H1 (cell line): ENCODE measurements around the gene HOGA1. TPM values are rescaled to one million over a fixed set of nuclear protein-coding genes. Genes with fewer than 3 reads are reported as not detected.

Source experiments
- CTCF ChIA-PET: fragments of 300-600 bp; sonication (Branson Sonifier 250); formaldehyde crosslinking; loops from one replicate; lab custom pipeline; 2021; ENCODE audit not compliant: partially characterized antibody; lab: Charles Lee
- POLR2A ChIA-PET: fragments of 300-600 bp; sonication (Branson Sonifier 250); formaldehyde crosslinking; loops from one replicate; lab custom pipeline; 2021; ENCODE audit warnings: inconsistent platforms; ENCODE audit not compliant: partially characterized antibody; lab: Charles Lee
- DNase-seq, 2 experiments: peaks; one replicate each; pipeline versions ENCODE4 v3.0.0 to v3.0.0-alpha.2; 2010 to 2022; ENCODE audit warnings: low spot score in 2 of 2, low read depth in 1 of 2, mixed read lengths in 1 of 2
- FAIRE-seq: peaks from 2 replicates; lab custom pipeline; 2011; peaks lifted over from hg19 to GRCh38; lab: Jason Lieb, UNC
- H2AFZ ChIP-seq: 2 replicates; pipeline ENCODE4 v1.8.1; 2012; ENCODE audit warnings: low read length, inconsistent platforms
- H2AK5ac ChIP-seq: 2 replicates; pipeline ENCODE4 v1.6.1; 2013; ENCODE audit warnings: low read depth, low read length
- H2BK120ac ChIP-seq: replicated peaks from 2 replicates; pipeline ENCODE3; 2013; ENCODE audit warnings: low read depth, low read length, inconsistent platforms
- H2BK12ac ChIP-seq: 2 replicates; pipeline ENCODE4 v1.6.1; 2013; ENCODE audit warnings: low read depth, low read length
- H2BK15ac ChIP-seq: 2 replicates; pipeline ENCODE4 v1.6.1; 2013; ENCODE audit warnings: low read length
- H2BK20ac ChIP-seq: 2 replicates; pipeline ENCODE4 v1.6.1; 2013; ENCODE audit warnings: low read length
- H2BK5ac ChIP-seq: 2 replicates; pipeline ENCODE4 v1.6.1; 2013; ENCODE audit warnings: low read depth, low read length
- H3K14ac ChIP-seq: 2 replicates; pipeline ENCODE4 v1.6.1; 2013; ENCODE audit warnings: inconsistent platforms; ENCODE audit not compliant: insufficient read length
- H3K18ac ChIP-seq: 2 replicates; pipeline ENCODE4 v1.6.1; 2013; ENCODE audit warnings: low read length; ENCODE audit errors: extremely low read depth
- H3K23ac ChIP-seq: 2 replicates; pipeline ENCODE4 v1.6.1; 2013; ENCODE audit warnings: inconsistent platforms; ENCODE audit not compliant: insufficient read length
- H3K23me2 ChIP-seq: 2 replicates; pipeline ENCODE4 v1.6.1; 2013; ENCODE audit warnings: low read depth, low read length
- H3K27ac ChIP-seq: 2 replicates; pipeline ENCODE4 v1.6.1; 2011; ENCODE audit warnings: low read depth, low read length, inconsistent platforms
- H3K27me3 ChIP-seq, 4 experiments: replicated peaks in 1 of 4; 1 replicate in 1 of 4; 2 replicates in 3 of 4; pipeline versions ENCODE4 v1.6.1 to v1.8.1; 2011 to 2013; ENCODE audit warnings: low read length in 3 of 4, mild to moderate bottlenecking in 3 of 4, inconsistent platforms in 2 of 4, mixed read lengths in 2 of 4, moderate library complexity in 1 of 4; ENCODE audit not compliant: control insufficient read depth in 3 of 4, insufficient read depth in 3 of 4; ENCODE audit errors: extremely low read depth in 1 of 4
- H3K36me3 ChIP-seq, 4 experiments: 2 replicates each; pipeline versions ENCODE4 v1.6.1 to v1.8.1; 2011 to 2013; ENCODE audit warnings: mild to moderate bottlenecking in 4 of 4, low read length in 3 of 4, moderate library complexity in 2 of 4, control low read depth in 1 of 4, inconsistent platforms in 1 of 4; ENCODE audit not compliant: insufficient read depth in 4 of 4, control insufficient read depth in 2 of 4
- H3K4ac ChIP-seq: replicated peaks from 2 replicates; pipeline ENCODE3; 2013; ENCODE audit warnings: low read length, low read depth, mixed read lengths, inconsistent platforms; ENCODE audit not compliant: insufficient read length
- H3K4me1 ChIP-seq, 4 experiments: replicated peaks in 1 of 4; 1 replicate in 1 of 4; 2 replicates in 3 of 4; pipeline versions ENCODE4 v1.6.1 to v1.8.1; 2011 to 2013; ENCODE audit warnings: low read length in 3 of 4, inconsistent platforms in 2 of 4, mixed read lengths in 1 of 4; ENCODE audit not compliant: insufficient read depth in 4 of 4, control insufficient read depth in 3 of 4
- H3K4me2 ChIP-seq, 2 experiments: 2 replicates each; pipeline versions ENCODE4 v1.6.1 to v1.8.1; 2011 to 2013; ENCODE audit warnings: low read depth in 2 of 2, low read length in 2 of 2, control low read depth in 1 of 2, inconsistent platforms in 1 of 2, mild to moderate bottlenecking in 1 of 2; ENCODE audit not compliant: insufficient read depth in 1 of 2
- H3K4me3 ChIP-seq, 4 experiments: fragments of 200-600, 300-600 bp in 1 of 4; sonication (generic), shearing (Covaris generic), sonication (Bioruptor Twin) in 1 of 4; 2 replicates each; pipeline versions ENCODE4 v1.5.1 to v1.8.1; 2011 to 2016; ENCODE audit warnings: low read length in 4 of 4, low read depth in 3 of 4, control low read depth in 2 of 4, inconsistent platforms in 2 of 4, mild to moderate bottlenecking in 2 of 4, mixed read lengths in 1 of 4, moderate library complexity in 1 of 4; ENCODE audit not compliant: insufficient read depth in 2 of 4; ENCODE audit errors: extremely low read depth in 1 of 4
- H3K56ac ChIP-seq: replicated peaks from 2 replicates; pipeline ENCODE3; 2013; ENCODE audit warnings: low read depth, mild to moderate bottlenecking, mixed read lengths, low read length, inconsistent platforms; ENCODE audit not compliant: insufficient read length
- H3K79me1 ChIP-seq: 2 replicates; pipeline ENCODE4 v1.6.1; 2013; ENCODE audit warnings: low read depth, low read length, control low read depth
- H3K79me2 ChIP-seq, 2 experiments: 2 replicates each; pipeline versions ENCODE4 v1.6.1 to v1.8.1; 2012 to 2013; ENCODE audit warnings: low read length in 2 of 2, mild to moderate bottlenecking in 2 of 2, inconsistent platforms in 1 of 2; ENCODE audit not compliant: insufficient read depth in 2 of 2, control insufficient read depth in 1 of 2
- H3K9ac ChIP-seq, 4 experiments: replicated peaks in 1 of 4; 1 replicate in 1 of 4; 2 replicates in 3 of 4; pipeline versions ENCODE4 v1.6.1 to v1.8.1; 2011 to 2013; ENCODE audit warnings: low read depth in 3 of 4, low read length in 3 of 4, control low read depth in 2 of 4, mild to moderate bottlenecking in 2 of 4, moderate library complexity in 2 of 4, inconsistent platforms in 1 of 4; ENCODE audit errors: extremely low read depth in 1 of 4
- H3K9me3 ChIP-seq, 2 experiments: 2 replicates each; pipeline versions ENCODE4 v1.6.1 to v1.8.1; 2012 to 2013; ENCODE audit warnings: mild to moderate bottlenecking in 2 of 2, moderate library complexity in 2 of 2, control low read depth in 1 of 2, inconsistent platforms in 1 of 2, low read depth in 1 of 2, low read length in 1 of 2, mixed read lengths in 1 of 2; ENCODE audit not compliant: insufficient read depth in 2 of 2
- H4K20me1 ChIP-seq, 2 experiments: replicated peaks in 1 of 2; 2 replicates each; pipeline versions ENCODE3 to v1.8.1; 2011 to 2013; ENCODE audit warnings: inconsistent platforms in 2 of 2, low read length in 2 of 2, mild to moderate bottlenecking in 1 of 2; ENCODE audit not compliant: insufficient read depth in 2 of 2, control insufficient read depth in 1 of 2
- H4K5ac ChIP-seq: 2 replicates; pipeline ENCODE4 v1.6.1; 2013; ENCODE audit warnings: low read length, low read depth, mixed read lengths, inconsistent platforms; ENCODE audit not compliant: insufficient read length
- H4K8ac ChIP-seq: 2 replicates; pipeline ENCODE4 v1.8.0; 2013; ENCODE audit warnings: mild to moderate bottlenecking, moderate library complexity, low read length, inconsistent platforms; ENCODE audit not compliant: insufficient read depth; ENCODE audit errors: extremely low read depth
- H4K91ac ChIP-seq: replicated peaks from 2 replicates; pipeline ENCODE3; 2013; ENCODE audit warnings: low read length, mixed read lengths, inconsistent platforms; ENCODE audit not compliant: insufficient read length
- ATF3 ChIP-seq: IDR thresholded peaks from 2 replicates; pipeline ENCODE4 v1.6.1; 2011; ENCODE audit warnings: low read depth, mild to moderate bottlenecking, low read length; ENCODE audit not compliant: insufficient read depth
- CBX8 ChIP-seq: fragments of 300-800, 300-1000 bp; sonication (generic); IDR thresholded peaks from 2 replicates; pipeline ENCODE4 v1.7.1; 2016; ENCODE audit warnings: low read depth, low read length, borderline replicate concordance
- CEBPB ChIP-seq: IDR thresholded peaks from 2 replicates; pipeline ENCODE4 v1.6.1; 2012; ENCODE audit warnings: low read depth, low read length
- E2F6 ChIP-seq: IDR thresholded peaks from 2 replicates; pipeline ENCODE4 v1.6.1; 2012; ENCODE audit warnings: inconsistent platforms
- EP300 ChIP-seq, 2 experiments: IDR thresholded peaks; 1 replicate in 1 of 2; 2 replicates in 1 of 2; pipeline ENCODE4 v1.6.1; 2011 to 2012; ENCODE audit warnings: low read depth in 2 of 2, low read length in 2 of 2, mild to moderate bottlenecking in 2 of 2, borderline replicate concordance in 1 of 2, inconsistent platforms in 1 of 2, moderate library complexity in 1 of 2
- GABPA ChIP-seq: IDR thresholded peaks from 2 replicates; pipeline ENCODE4 v1.6.1; 2011; ENCODE audit warnings: mild to moderate bottlenecking, low read length, moderate library complexity, borderline replicate concordance; ENCODE audit not compliant: insufficient read depth
- KDM5A ChIP-seq: fragments of 200-600 bp; IDR thresholded peaks from 2 replicates; pipeline ENCODE4 v1.7.1; 2012; ENCODE audit warnings: mild to moderate bottlenecking, low read length, inconsistent platforms, mixed read lengths
- POLR2A ChIP-seq, 2 experiments: IDR thresholded peaks; 1 replicate in 1 of 2; 2 replicates in 1 of 2; pipeline ENCODE4 v1.6.1; 2011; ENCODE audit warnings: low read depth in 2 of 2, low read length in 2 of 2, mild to moderate bottlenecking in 2 of 2; ENCODE audit errors: control extremely low read depth in 1 of 2
- TBP ChIP-seq: IDR thresholded peaks from 2 replicates; pipeline ENCODE4 v1.6.1; 2011; ENCODE audit warnings: low read depth, low read length, improper control_type of control experiment
- TCF12 ChIP-seq: IDR thresholded peaks from 2 replicates; pipeline ENCODE4 v1.6.1; 2011; ENCODE audit warnings: low read depth, mild to moderate bottlenecking, low read length
- ZNF274 ChIP-seq: IDR thresholded peaks from 2 replicates; pipeline ENCODE4 v1.7.0; 2012; ENCODE audit warnings: low read length, borderline replicate concordance; ENCODE audit errors: extremely low read depth
- WGBS, 2 experiments: shearing (Covaris generic) in 1 of 2; methylation state at CpG; one replicate each; pipeline versions ENCODE4 v1.1.6 to v1.1.7; 2013 to 2015; ENCODE audit warnings: low lambda C conversion rate in 2 of 2, mixed read lengths in 2 of 2, inconsistent platforms in 1 of 2, low coverage in 1 of 2, missing lambda C conversion rate in 1 of 2; ENCODE audit not compliant: insufficient replicate concordance in 2 of 2, insufficient coverage in 1 of 2, insufficient read length in 1 of 2; ENCODE audit errors: extremely low coverage in 1 of 2, missing lambda C conversion rate in 1 of 2; 5-methylcytosine and 5-hydroxymethylcytosine counted together
- polyA plus RNA-seq, 7 experiments: library from polyadenylated mRNA; depleted of rRNA in 3 of 7; stranded (reverse) in 5 of 7; unstranded in 2 of 7; fragments of >200 nt in 5 of 7; fragments of 200-250 nt in 2 of 7; gene quantifications; 1 replicate in 5 of 7; 2 replicates in 1 of 7; 4 replicates in 1 of 7; pipeline versions ENCODE4 v1.2.1 to v1.2.3, GENCODE V29; 2011 to 2013; ENCODE audit warnings: missing spikeins in 2 of 7, mixed read lengths in 2 of 7
- total RNA-seq: library from RNA; stranded (reverse); fragmentation: NEBNext Ultra II Directional; extraction: Animal tissue kit (Norgen Biotek cat#: 25700); gene quantifications from 2 replicates; pipeline ENCODE4 v1.2.1, GENCODE V29; 2021
- TF ChIP-seq, protein P1 (sequence below): IDR thresholded peaks from 2 replicates; pipeline ENCODE4 v1.6.1; 2011; ENCODE audit warnings: low read length, improper control_type of control experiment

Gene HOGA1
- total and polyA plus RNA-seq, 2 of the 8 experiments (the other 6 are each of a cell fraction or from before 2014, with no cell fraction given) = 0.28 to 1.00 TPM

DNA sequence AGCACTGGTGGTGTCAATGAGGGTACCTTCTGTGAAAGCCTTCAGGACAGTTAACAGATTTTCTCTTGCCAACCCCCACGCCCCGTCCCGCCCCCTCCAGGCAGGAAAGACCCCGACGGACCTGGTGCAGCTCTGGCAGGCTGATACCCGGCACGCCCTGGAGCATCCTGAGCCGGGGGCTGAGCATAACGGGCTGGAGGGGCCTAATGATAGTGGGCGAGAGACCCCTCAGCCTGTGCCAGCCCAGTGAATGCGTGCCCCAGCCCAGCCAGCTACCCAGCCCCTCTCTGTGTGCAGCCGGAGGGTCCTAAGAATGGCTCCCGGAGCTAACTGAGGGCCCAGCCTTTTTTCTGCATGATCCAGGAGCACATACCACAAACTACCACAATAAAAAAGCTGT is 713 bp upstream of the HOGA1 start:
- ChIA-PET POLR2A (interaction anchor here (0.7 to 2.1 kb wide), 3 partner anchors 8 to 247 kb away, joined by 3 to 6 read pairs (median 3); no protein-coding TSS in a partner anchor), CTCF (interaction anchor here (1.0 to 9.5 kb wide), 5 partner anchors 10 to 48 kb away, joined by 4 to 108 read pairs (median 6); partner anchors contain the start of gene ANKRD2)
- Histone ChIP-seq H4K5ac (no peak overlapping the region), H2BK20ac (no peak overlapping the region), H3K36me3 (no peaks in the 10 kb centered on the region), H3K4me3 (no peak overlapping the region), H4K20me1 (no peaks in the 10 kb centered on the region), H4K91ac (no peak overlapping the region), H3K23ac (no peak overlapping the region), H3K79me1 (no peaks in the 10 kb centered on the region), H3K4ac (no peak overlapping the region), H2AK5ac (no peak overlapping the region), H3K4me2 (no peak overlapping the region), H3K56ac (no peak overlapping the region), H3K27ac (no peak overlapping the region), H2AFZ (no peak overlapping the region; the same call in 1 of the 2 replicates), H3K9ac (no peak overlapping the region), H3K27me3 (no peaks in the 10 kb centered on the region), H3K4me1 (peaks cover 0 to 6% (median 2%) of the 10 kb centered on the region in 4 experiments; a peak in 2 of 7 replicates), H2BK120ac (no peak overlapping the region), H3K14ac (no peak overlapping the region), H2BK12ac (no peak overlapping the region), H2BK15ac (no peak overlapping the region), H3K18ac (no peak overlapping the region), H3K9me3 (no peaks in the 10 kb centered on the region), H3K79me2 (no peaks in the 10 kb centered on the region), H2BK5ac (no peak overlapping the region), H4K8ac (no peak overlapping the region), H3K23me2 (no peaks in the 10 kb centered on the region)
- FAIRE-seq (no peak), DNase-seq (no peak)
- WGBS, 2 experiments = 91% methylated on average over 13 of the region's 13 CpGs; no CpG with 5 or more reads in 1 of the 2 experiments
- TF ChIP-seq GABPA (no peak), CEBPB (no peak), TBP (no peak), EP300 (IDR thresholded peaks at IDR 0.05; ENCODE audit: borderline replicate concordance in 1 of 2, low read depth in 2 of 2, low read length in 2 of 2) (no peak), TCF12 (no peak), KDM5A (no peak), CBX8 (no peak), POLR2A (IDR thresholded peaks at IDR 0.05; ENCODE audit: control extremely low read depth in 1 of 2, low read depth in 2 of 2, low read length in 2 of 2) (no peak), E2F6 (no peak), ZNF274 (no peak), ATF3 (no peak)
- TF ChIP-seq, protein P1, sequence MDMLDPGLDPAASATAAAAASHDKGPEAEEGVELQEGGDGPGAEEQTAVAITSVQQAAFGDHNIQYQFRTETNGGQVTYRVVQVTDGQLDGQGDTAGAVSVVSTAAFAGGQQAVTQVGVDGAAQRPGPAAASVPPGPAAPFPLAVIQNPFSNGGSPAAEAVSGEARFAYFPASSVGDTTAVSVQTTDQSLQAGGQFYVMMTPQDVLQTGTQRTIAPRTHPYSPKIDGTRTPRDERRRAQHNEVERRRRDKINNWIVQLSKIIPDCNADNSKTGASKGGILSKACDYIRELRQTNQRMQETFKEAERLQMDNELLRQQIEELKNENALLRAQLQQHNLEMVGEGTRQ = no peak
